AG09319 (cell line): ENCODE measurements around the gene ATP6V1B1.

Source experiments
- DNase-seq: peaks from one replicate; pipeline ENCODE4 v3.0.0-alpha.2; 2010; ENCODE audit warnings: low read depth; ENCODE audit errors: extremely low read depth
- CTCF ChIP-seq: IDR thresholded peaks from 2 replicates; pipeline ENCODE4 v1.5.1; 2011; ENCODE audit warnings: low read depth, mild to moderate bottlenecking, inconsistent platforms, low read length, moderate library complexity

The ATP6V1B1 gene

GRCh38 chr2:70921839-70922234 lies 13.9 kb upstream of the ATP6V1B1 start:
- no peak for TF ChIP-seq CTCF
- no peak for DNase-seq

GRCh38 chr2:70922235-70923234 lies 13.2 kb upstream of the ATP6V1B1 start:
- TF ChIP-seq CTCF, result no peak
- no peak for DNase-seq

GRCh38 chr2:70923378-70924015 lies 12.2 kb upstream of the ATP6V1B1 start:
- TF ChIP-seq CTCF, result no peak

GRCh38 chr2:70926042-70926441 lies 9.7 kb upstream of the ATP6V1B1 start:
- no peak for TF ChIP-seq CTCF
- DNase-seq, result no peak

More at GRCh38 chr2:70923378-70924015, 12.2 kb upstream of the ATP6V1B1 start:
- DNase-seq, result no peak

GRCh38 chr2:70927138-70927537 lies 8.6 kb upstream of the ATP6V1B1 start:
- no peak for TF ChIP-seq CTCF
- DNase-seq, result no peak

GRCh38 chr2:70927641-70928040 lies 8.1 kb upstream of the ATP6V1B1 start:
- DNase-seq, result no peak
- no peak for TF ChIP-seq CTCF

- DNase-seq, result no peak
These were observed 7.3 kb upstream of the ATP6V1B1 start for GRCh38 chr2:70928366-70928765.

More at GRCh38 chr2:70928366-70928765, 7.3 kb upstream of the ATP6V1B1 start:
- TF ChIP-seq CTCF, result no peak
